Stimulated activated CD8-positive, alpha-beta memory T cell treated with anti-CD3 and anti-CD28 coated beads, Interleukin-4, amount 100 ng/mL, for 24 hours (primary cell): ENCODE data around the gene MYOF.
"Not testable (repeated sequence)": the region's sequence is repeated elsewhere in the genome, so short reads cannot be mapped to it uniquely, and the experiment has no call there.

Source experiments
- DNase-seq: peaks from one replicate; pipeline ENCODE4 v3.0.0-alpha.2; 2020; ENCODE audit warnings: low read depth

The MYOF gene

GRCh38 chr10:93425861-93426260, 56.3 kb downstream of the MYOF start:
- no peak for DNase-seq

- DNase-seq, result no peak
Observed at GRCh38 chr10:93422118-93422517, 60.0 kb downstream of the MYOF start.

GRCh38 chr10:93420944-93421825, 60.9 kb downstream of the MYOF start:
- DNase-seq, result no peak

GRCh38 chr10:93420091-93420490, 62.0 kb downstream of the MYOF start:
- DNase-seq, result no peak

GRCh38 chr10:93419016-93419415, 63.1 kb downstream of the MYOF start:
- DNase-seq, result not testable (repeated sequence)

- DNase-seq, result no peak
Observed at GRCh38 chr10:93417921-93418320, 64.2 kb downstream of the MYOF start.

GRCh38 chr10:93417266-93417665, 64.9 kb downstream of the MYOF start:
- DNase-seq, result no peak

GRCh38 chr10:93416824-93417223, 65.3 kb downstream of the MYOF start:
- DNase-seq, result no peak

GRCh38 chr10:93415693-93416092, 66.4 kb downstream of the MYOF start:
- DNase-seq, result no peak

- DNase-seq, result no peak
Observed at GRCh38 chr10:93413252-93413689, 68.9 kb downstream of the MYOF start.

GRCh38 chr10:93412801-93413200, 69.3 kb downstream of the MYOF start:
- DNase-seq, result no peak

- no peak for DNase-seq
Observed at GRCh38 chr10:93410697-93411348, 71.3 kb downstream of the MYOF start.

GRCh38 chr10:93408783-93409182, 73.4 kb downstream of the MYOF start:
- DNase-seq, result no peak

GRCh38 chr10:93406364-93407145, 75.6 kb downstream of the MYOF start:
- no peak for DNase-seq

GRCh38 chr10:93404048-93404354, 78.1 kb downstream of the MYOF start:
- no peak for DNase-seq

- DNase-seq, result no peak
Observed at GRCh38 chr10:93403152-93404047, 78.7 kb downstream of the MYOF start.

- DNase-seq, result no peak
Observed at GRCh38 chr10:93402192-93402591, 79.9 kb downstream of the MYOF start.

- no peak for DNase-seq
Observed at GRCh38 chr10:93398528-93398927, 83.6 kb downstream of the MYOF start.

GRCh38 chr10:93397020-93397419, 85.1 kb downstream of the MYOF start:
- DNase-seq, result no peak

GRCh38 chr10:93393211-93393610, 88.9 kb downstream of the MYOF start:
- DNase-seq, result no peak

GRCh38 chr10:93392121-93392520, 90.0 kb downstream of the MYOF start:
- no peak for DNase-seq
